Vagina (tissue), 2 donors: Measurements from ENCODE around the gene TUT7. TPM values are rescaled to one million over a fixed set of nuclear protein-coding genes. Genes with fewer than 3 reads are reported as not detected.

Experiments used
- DNase-seq, 2 donors: peaks; one replicate each; pipeline ENCODE4 v3.0.0-alpha.2; 2017; ENCODE audit errors: extremely low spot score in 2 of 2
- H3K27ac ChIP-seq: fragments of 200-600 bp; sonication (generic); one replicate; pipeline ENCODE4 v1.5.1; 2019
- H3K27me3 ChIP-seq: fragments of 200-600 bp; sonication (generic); one replicate; pipeline ENCODE4 v1.5.1; 2019
- H3K36me3 ChIP-seq, 2 donors: fragments of 200-600 bp; sonication (generic); one replicate each; pipeline ENCODE4 v1.5.1; 2017 to 2019
- H3K4me1 ChIP-seq: fragments of 200-600 bp; sonication (generic); one replicate; pipeline ENCODE4 v1.5.1; 2019
- H3K4me3 ChIP-seq, 2 donors: fragments of 200-600 bp; sonication (generic); 1 replicate in 1 of 2; 2 replicates in 1 of 2; pipeline ENCODE4 v1.5.1; 2016 to 2019
- H3K9me3 ChIP-seq: fragments of 200-600 bp; sonication (generic); one replicate; pipeline ENCODE4 v1.5.1; 2019
- POLR2A ChIP-seq, 2 donors: fragments of 450-650 bp; IDR thresholded peaks; one replicate each; pipeline ENCODE4 v1.6.1; 2017; ENCODE audit warnings: antibody characterized with exemption in 2 of 2, mild to moderate bottlenecking in 2 of 2, moderate library complexity in 2 of 2
- POLR2AphosphoS5 ChIP-seq, 2 donors: sonication (generic); formaldehyde crosslinking; IDR thresholded peaks; one replicate each; pipeline ENCODE4 v1.9.0; 2017; ENCODE audit warnings: antibody characterized with exemption in 2 of 2, mild to moderate bottlenecking in 2 of 2, low read depth in 1 of 2; ENCODE audit not compliant: insufficient read depth in 1 of 2
- intact Hi-C: fragments of 100-400 bp; cut with DNase I; formaldehyde crosslinking; loops from one replicate; pipeline ENCODE4 v1.15.1; 2023
- total RNA-seq: library from RNA; depleted of rRNA; stranded (reverse); fragments of >200 nt; gene quantifications from one replicate; pipeline ENCODE4 v1.2.3, GENCODE V29; 2016
- TF ChIP-seq, protein P1 (sequence below), 3 experiments: fragments of 450-650 bp in 2 of 3; fragments of 200-600 bp in 1 of 3; sonication (generic) in 1 of 3; IDR thresholded peaks; one replicate each; pipeline ENCODE4 v1.5.1; 2017 to 2019; ENCODE audit warnings: antibody characterized with exemption in 3 of 3, mild to moderate bottlenecking in 2 of 3, moderate library complexity in 2 of 3

Gene TUT7
- total RNA-seq, 1 donor from 2014 or later = 72.4 TPM

DNA sequence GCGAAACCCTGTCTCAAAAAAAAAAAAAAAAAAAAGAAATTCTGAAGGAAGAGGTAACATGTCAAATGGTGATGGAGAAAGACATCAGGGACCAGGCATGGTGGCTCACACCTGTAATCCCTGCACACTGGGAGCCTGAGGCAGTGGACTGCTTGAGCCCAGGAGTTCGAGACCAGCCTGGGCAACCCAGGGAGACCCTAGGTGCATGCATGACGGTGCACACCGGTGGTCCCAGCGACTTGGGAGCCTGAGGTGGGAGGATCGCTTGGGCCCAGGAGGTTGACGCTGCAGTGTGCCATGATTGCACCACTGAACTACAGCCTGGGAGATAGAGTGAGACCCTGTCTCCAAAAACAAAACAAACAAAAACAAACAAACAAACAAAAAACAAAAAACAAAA lies 73.6 kb downstream of the TUT7 start:
- DNase-seq = no peak
- H3K4me3 ChIP-seq = no peak overlapping the region
- intact Hi-C loops = no loop called here
- no peaks in the 10 kb centered on the region for H3K36me3 ChIP-seq
- H3K27ac ChIP-seq = no peak overlapping the region
- H3K27me3 ChIP-seq = no peaks in the 10 kb centered on the region
- TF ChIP-seq POLR2AphosphoS5 (IDR thresholded peaks at IDR 0.05; ENCODE audit: insufficient read depth in 1 of 2, low read depth in 1 of 2) (no peak), POLR2A (IDR thresholded peaks at IDR 0.05) (no peak)
- TF ChIP-seq, protein P1, sequence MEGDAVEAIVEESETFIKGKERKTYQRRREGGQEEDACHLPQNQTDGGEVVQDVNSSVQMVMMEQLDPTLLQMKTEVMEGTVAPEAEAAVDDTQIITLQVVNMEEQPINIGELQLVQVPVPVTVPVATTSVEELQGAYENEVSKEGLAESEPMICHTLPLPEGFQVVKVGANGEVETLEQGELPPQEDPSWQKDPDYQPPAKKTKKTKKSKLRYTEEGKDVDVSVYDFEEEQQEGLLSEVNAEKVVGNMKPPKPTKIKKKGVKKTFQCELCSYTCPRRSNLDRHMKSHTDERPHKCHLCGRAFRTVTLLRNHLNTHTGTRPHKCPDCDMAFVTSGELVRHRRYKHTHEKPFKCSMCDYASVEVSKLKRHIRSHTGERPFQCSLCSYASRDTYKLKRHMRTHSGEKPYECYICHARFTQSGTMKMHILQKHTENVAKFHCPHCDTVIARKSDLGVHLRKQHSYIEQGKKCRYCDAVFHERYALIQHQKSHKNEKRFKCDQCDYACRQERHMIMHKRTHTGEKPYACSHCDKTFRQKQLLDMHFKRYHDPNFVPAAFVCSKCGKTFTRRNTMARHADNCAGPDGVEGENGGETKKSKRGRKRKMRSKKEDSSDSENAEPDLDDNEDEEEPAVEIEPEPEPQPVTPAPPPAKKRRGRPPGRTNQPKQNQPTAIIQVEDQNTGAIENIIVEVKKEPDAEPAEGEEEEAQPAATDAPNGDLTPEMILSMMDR (IDR thresholded peaks at IDR 0.05) = no peak
- H3K9me3 ChIP-seq = no peaks in the 10 kb centered on the region
- peaks cover 51% of the 10 kb centered on the region for H3K4me1 ChIP-seq

DNA sequence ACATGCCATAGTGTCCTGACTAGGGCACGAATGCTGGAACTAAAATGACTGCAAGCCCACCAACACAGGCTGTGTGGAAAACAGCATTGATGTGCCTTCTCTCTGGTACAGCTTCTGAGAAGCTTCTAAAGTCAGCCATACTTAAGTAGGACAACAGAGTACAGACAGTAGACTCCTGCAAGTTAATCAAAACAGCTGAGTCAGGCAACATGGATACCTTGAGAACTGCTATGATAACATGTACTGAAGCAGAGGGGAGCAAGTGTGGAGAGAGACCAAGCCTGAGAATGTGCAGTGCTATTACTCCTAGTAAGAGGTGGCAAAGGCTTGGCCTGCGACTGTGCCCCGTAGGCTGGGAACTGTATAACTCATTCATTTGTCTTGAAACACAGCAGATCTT lies 74.4 kb downstream of the TUT7 start:
- DNase-seq = no peak
- Histone ChIP-seq H3K36me3 (no peaks in the 10 kb centered on the region), H3K27me3 (no peaks in the 10 kb centered on the region), H3K27ac (no peak overlapping the region), H3K4me3 (no peak overlapping the region), H3K4me1 (peaks cover 59% of the 10 kb centered on the region), H3K9me3 (no peaks in the 10 kb centered on the region)
- TF ChIP-seq, protein P1 (IDR thresholded peaks at IDR 0.05) = no peak
- TF ChIP-seq POLR2AphosphoS5 (IDR thresholded peaks at IDR 0.05; ENCODE audit: insufficient read depth in 1 of 2, low read depth in 1 of 2) = no peak
- no peak for TF ChIP-seq POLR2A (IDR thresholded peaks at IDR 0.05)
- intact Hi-C loops = no loop called here

DNA sequence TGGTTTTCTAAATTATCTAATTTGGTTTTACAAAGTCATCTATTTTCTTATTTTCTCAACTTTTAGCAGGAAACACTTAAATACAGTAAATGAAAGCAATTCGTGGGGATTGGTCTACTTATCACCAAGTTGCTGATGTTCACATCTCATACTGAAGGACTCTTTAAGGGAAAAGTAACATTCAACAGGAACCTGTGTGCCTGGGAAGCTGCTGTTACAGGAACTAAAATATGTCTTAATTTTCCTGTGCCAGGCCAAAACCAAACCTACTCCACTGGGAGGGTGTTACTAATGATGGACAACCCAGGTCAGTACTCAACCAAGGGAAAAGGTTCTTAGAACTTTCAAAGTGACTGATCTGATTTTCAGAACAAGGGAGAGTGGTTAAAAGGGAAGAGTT lies 77.1 kb downstream of the TUT7 start:
- no peaks in the 10 kb centered on the region for H3K9me3 ChIP-seq
- no peaks in the 10 kb centered on the region for H3K27me3 ChIP-seq
- no peak for DNase-seq
- H3K4me1 ChIP-seq = peaks cover 59% of the 10 kb centered on the region
- intact Hi-C loops = no loop called here
- H3K36me3 ChIP-seq = peaks cover 0 to 19% of the 10 kb centered on the region in 2 donors
- no peak overlapping the region for H3K27ac ChIP-seq
- TF ChIP-seq POLR2A (IDR thresholded peaks at IDR 0.05) (no peak), POLR2AphosphoS5 (IDR thresholded peaks at IDR 0.05; ENCODE audit: insufficient read depth in 1 of 2, low read depth in 1 of 2) (no peak)
- TF ChIP-seq, protein P1 (IDR thresholded peaks at IDR 0.05) = no peak
- no peak overlapping the region for H3K4me3 ChIP-seq

GRCh38 chr9:86275962-86276361 lies 78.2 kb downstream of the TUT7 start:
- H3K4me3 ChIP-seq = no peak overlapping the region
- H3K27ac ChIP-seq = no peak overlapping the region
- peaks cover 0 to 30% of the 10 kb centered on the region in 2 donors for H3K36me3 ChIP-seq
- peaks cover 59% of the 10 kb centered on the region for H3K4me1 ChIP-seq
- H3K9me3 ChIP-seq = no peaks in the 10 kb centered on the region
- no peak for DNase-seq
- intact Hi-C loops = no loop called here
- no peak for TF ChIP-seq POLR2AphosphoS5 (IDR thresholded peaks at IDR 0.05; ENCODE audit: insufficient read depth in 1 of 2, low read depth in 1 of 2)
- TF ChIP-seq, protein P1 (IDR thresholded peaks at IDR 0.05) = no peak
- TF ChIP-seq POLR2A (IDR thresholded peaks at IDR 0.05) = no peak
- H3K27me3 ChIP-seq = no peaks in the 10 kb centered on the region

DNA sequence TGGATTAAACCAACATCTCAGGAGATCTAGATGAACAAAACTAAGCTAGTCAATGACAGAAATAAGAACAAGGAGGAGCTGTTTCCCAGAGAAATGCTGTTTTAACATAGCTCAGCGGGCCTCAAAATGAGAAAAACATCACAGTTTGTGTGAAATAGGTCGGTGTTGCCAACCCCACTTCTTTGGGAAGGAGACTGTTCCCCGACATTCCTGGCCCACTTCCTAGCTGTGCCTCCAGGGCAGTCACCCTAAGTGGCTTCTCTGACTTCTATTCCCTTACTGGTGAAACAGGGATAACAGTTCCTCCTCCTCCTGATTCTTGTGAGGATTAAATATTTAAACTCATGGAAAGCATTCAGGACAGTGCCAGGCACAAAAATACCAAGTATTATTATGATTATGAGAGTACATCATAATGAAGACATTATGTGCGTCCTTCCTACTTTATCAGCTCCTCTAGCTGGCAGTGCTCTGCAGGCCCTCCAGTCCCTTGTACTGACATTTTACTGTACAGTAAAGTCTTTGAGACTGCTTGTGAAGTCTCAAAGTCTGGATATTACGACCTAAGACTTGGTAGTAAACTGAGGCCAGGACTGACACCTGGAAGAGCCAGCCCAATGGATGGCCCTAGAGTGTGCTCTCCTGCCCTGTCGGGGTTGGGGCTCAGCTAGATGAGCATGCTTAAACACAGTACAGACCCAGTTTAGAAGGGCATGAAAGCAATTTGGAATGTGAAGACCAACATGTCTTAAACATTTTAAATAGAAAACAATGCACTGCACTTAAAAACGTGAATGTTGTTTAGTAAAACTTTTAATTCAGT lies 79.2 kb downstream of the TUT7 start:
- no peak overlapping the region for H3K4me3 ChIP-seq
- TF ChIP-seq POLR2AphosphoS5 (IDR thresholded peaks at IDR 0.05; ENCODE audit: insufficient read depth in 1 of 2, low read depth in 1 of 2) (no peak), POLR2A (IDR thresholded peaks at IDR 0.05) (no peak)
- TF ChIP-seq, protein P1 (IDR thresholded peaks at IDR 0.05) = no peak
- H3K36me3 ChIP-seq = peaks cover 0 to 32% of the 10 kb centered on the region in 2 donors
- no peak overlapping the region for H3K27ac ChIP-seq
- intact Hi-C loops = no loop called here
- H3K27me3 ChIP-seq = no peaks in the 10 kb centered on the region
- H3K4me1 ChIP-seq = peaks cover 50% of the 10 kb centered on the region
- no peak for DNase-seq
- H3K9me3 ChIP-seq = no peaks in the 10 kb centered on the region
